A673 (cell line): ENCODE data around the gene OTX1. TPM values are rescaled to one million over a fixed set of nuclear protein-coding genes. Genes with fewer than 3 reads are reported as not detected.

ENCODE experiments used
- BruUV-seq: library from RNA; stranded (reverse); fragments of 400-500 nt; replicated peaks from 2 replicates; lab custom pipeline; 2021; lab: Mats Ljungman, UMichigan
- CTCF ChIA-PET: fragments of 300-600 bp; sonication (Branson Sonifier 250); formaldehyde crosslinking; loops from one replicate; lab custom pipeline; 2022; ENCODE audit warnings: antibody characterized with exemption; lab: Charles Lee
- POLR2A ChIA-PET: fragments of 300-600 bp; sonication (Branson Sonifier 250); formaldehyde crosslinking; loops from one replicate; lab custom pipeline; 2022; ENCODE audit warnings: antibody characterized with exemption; ENCODE audit not compliant: low non-redundant PET; lab: Charles Lee
- DNase-seq: peaks from one replicate; pipeline ENCODE4 v3.0.0-alpha.2; 2015; ENCODE audit warnings: low spot score
- H3K27ac ChIP-seq: fragments of 200-600 bp; sonication (generic); 2 replicates; pipeline ENCODE4 v1.5.1; 2016; ENCODE audit warnings: mixed run types, low read depth, mild to moderate bottlenecking, mixed read lengths, antibody characterized with exemption, low read length; ENCODE audit not compliant: poor library complexity, severe bottlenecking
- H3K27me3 ChIP-seq: fragments of 200-600 bp; sonication (generic); replicated peaks from 2 replicates; pipeline ENCODE4 v1.6.1; 2017; ENCODE audit warnings: mixed run types, low read depth, mild to moderate bottlenecking, mixed read lengths, antibody characterized with exemption, low read length; ENCODE audit not compliant: insufficient read depth, poor library complexity
- H3K36me3 ChIP-seq: fragments of 200-600 bp; sonication (generic); 2 replicates; pipeline ENCODE4 v1.6.1; 2016; ENCODE audit warnings: mixed run types, mild to moderate bottlenecking, mixed read lengths, antibody characterized with exemption, low read length; ENCODE audit not compliant: insufficient read depth, poor library complexity, severe bottlenecking
- H3K4me1 ChIP-seq: fragments of 200-600 bp; sonication (generic); 2 replicates; pipeline ENCODE4 v1.6.1; 2017; ENCODE audit warnings: mixed run types, mild to moderate bottlenecking, mixed read lengths, antibody characterized with exemption, low read length; ENCODE audit not compliant: insufficient read depth, poor library complexity, severe bottlenecking
- H3K4me3 ChIP-seq: fragments of 200-600 bp; sonication (generic); 2 replicates; pipeline ENCODE4 v1.5.1; 2016; ENCODE audit warnings: low read depth, mixed run types, mild to moderate bottlenecking, mixed read lengths, low read length; ENCODE audit not compliant: poor library complexity, severe bottlenecking
- H3K9me3 ChIP-seq: fragments of 200-600 bp; sonication (generic); 2 replicates; pipeline ENCODE4 v1.6.1; 2016; ENCODE audit warnings: mixed run types, low read depth, mild to moderate bottlenecking, mixed read lengths, antibody characterized with exemption, low read length; ENCODE audit not compliant: poor library complexity, severe bottlenecking
- EZH2 ChIP-seq: fragments of 200-600 bp; sonication (generic); IDR thresholded peaks from 2 replicates; pipeline ENCODE4 v1.6.1; 2017; ENCODE audit warnings: borderline replicate concordance, low read depth, mild to moderate bottlenecking, mixed read lengths, antibody characterized with exemption, low read length; ENCODE audit not compliant: poor library complexity, severe bottlenecking
- intact Hi-C: fragments of 100-400 bp; cut with micrococcal nuclease; formaldehyde crosslinking; loops from one replicate; pipeline ENCODE4 v1.10.0; 2022; ENCODE audit not compliant: unreplicated experiment
- total RNA-seq: library from RNA; stranded (reverse); gene quantifications from 2 replicates; pipeline ENCODE4 v1.2.3, GENCODE V29; 2021
- TF ChIP-seq, protein P1 (sequence below): fragments of 300-800, 200-600 bp; sonication (generic); conservative IDR thresholded peaks from 2 replicates; pipeline ENCODE4 v1.5.1; 2017; ENCODE audit warnings: low read depth, mild to moderate bottlenecking, antibody characterized with exemption, low read length, moderate library complexity, mixed read lengths

The OTX1 gene
- total RNA-seq, 1 experiment from 2014 or later: 1.1 TPM

DNA sequence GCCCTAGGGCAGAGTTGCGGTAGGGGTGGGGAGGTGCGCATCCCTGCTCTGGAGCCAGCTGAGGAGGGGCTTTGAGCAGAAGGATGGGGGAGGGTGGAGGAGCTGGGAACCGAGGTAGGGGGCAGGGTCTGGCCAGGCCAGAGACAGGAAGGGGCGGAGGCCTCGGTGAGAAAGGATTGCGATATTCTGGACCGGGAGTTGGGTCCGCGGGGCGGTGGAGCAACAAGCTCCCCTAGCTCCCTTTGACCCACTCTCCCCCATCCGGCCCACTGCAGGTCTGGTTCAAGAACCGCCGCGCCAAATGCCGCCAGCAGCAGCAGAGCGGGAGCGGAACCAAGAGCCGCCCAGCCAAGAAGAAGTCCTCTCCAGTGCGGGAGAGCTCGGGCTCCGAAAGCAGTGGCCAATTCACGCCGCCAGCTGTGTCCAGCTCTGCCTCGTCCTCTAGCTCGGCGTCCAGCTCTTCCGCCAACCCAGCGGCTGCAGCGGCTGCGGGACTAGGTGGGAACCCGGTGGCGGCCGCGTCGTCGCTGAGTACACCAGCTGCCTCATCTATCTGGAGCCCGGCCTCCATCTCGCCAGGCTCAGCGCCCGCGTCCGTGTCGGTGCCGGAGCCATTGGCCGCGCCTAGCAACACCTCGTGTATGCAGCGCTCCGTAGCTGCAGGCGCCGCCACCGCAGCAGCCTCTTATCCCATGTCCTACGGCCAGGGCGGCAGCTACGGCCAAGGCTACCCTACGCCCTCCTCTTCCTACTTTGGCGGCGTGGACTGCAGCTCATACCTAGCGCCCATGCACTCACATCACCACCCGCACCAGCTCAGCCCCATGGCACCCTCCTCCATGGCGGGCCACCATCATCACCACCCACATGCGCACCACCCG lies 4.8 kb downstream of the OTX1 start:
- peaks cover 29% of the 10 kb centered on the region for H3K27me3 ChIP-seq
- no peak for DNase-seq
- H3K9me3 ChIP-seq: no peaks in the 10 kb centered on the region
- H3K4me1 ChIP-seq: peaks cover 4% of the 10 kb centered on the region
- ChIA-PET POLR2A (no interaction called here), CTCF (interaction anchor here (1.0 kb wide), 1 partner anchor 23 kb away, joined by 3 read pairs; no protein-coding TSS in a partner anchor)
- no peak for TF ChIP-seq EZH2
- TF ChIP-seq, protein P1, sequence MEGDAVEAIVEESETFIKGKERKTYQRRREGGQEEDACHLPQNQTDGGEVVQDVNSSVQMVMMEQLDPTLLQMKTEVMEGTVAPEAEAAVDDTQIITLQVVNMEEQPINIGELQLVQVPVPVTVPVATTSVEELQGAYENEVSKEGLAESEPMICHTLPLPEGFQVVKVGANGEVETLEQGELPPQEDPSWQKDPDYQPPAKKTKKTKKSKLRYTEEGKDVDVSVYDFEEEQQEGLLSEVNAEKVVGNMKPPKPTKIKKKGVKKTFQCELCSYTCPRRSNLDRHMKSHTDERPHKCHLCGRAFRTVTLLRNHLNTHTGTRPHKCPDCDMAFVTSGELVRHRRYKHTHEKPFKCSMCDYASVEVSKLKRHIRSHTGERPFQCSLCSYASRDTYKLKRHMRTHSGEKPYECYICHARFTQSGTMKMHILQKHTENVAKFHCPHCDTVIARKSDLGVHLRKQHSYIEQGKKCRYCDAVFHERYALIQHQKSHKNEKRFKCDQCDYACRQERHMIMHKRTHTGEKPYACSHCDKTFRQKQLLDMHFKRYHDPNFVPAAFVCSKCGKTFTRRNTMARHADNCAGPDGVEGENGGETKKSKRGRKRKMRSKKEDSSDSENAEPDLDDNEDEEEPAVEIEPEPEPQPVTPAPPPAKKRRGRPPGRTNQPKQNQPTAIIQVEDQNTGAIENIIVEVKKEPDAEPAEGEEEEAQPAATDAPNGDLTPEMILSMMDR: no peak
- BruUV-seq: no TSS peak
- no peak overlapping the region for H3K27ac ChIP-seq
- no peaks in the 10 kb centered on the region for H3K36me3 ChIP-seq
- H3K4me3 ChIP-seq: no peak overlapping the region
- intact Hi-C loops: no loop called here

DNA sequence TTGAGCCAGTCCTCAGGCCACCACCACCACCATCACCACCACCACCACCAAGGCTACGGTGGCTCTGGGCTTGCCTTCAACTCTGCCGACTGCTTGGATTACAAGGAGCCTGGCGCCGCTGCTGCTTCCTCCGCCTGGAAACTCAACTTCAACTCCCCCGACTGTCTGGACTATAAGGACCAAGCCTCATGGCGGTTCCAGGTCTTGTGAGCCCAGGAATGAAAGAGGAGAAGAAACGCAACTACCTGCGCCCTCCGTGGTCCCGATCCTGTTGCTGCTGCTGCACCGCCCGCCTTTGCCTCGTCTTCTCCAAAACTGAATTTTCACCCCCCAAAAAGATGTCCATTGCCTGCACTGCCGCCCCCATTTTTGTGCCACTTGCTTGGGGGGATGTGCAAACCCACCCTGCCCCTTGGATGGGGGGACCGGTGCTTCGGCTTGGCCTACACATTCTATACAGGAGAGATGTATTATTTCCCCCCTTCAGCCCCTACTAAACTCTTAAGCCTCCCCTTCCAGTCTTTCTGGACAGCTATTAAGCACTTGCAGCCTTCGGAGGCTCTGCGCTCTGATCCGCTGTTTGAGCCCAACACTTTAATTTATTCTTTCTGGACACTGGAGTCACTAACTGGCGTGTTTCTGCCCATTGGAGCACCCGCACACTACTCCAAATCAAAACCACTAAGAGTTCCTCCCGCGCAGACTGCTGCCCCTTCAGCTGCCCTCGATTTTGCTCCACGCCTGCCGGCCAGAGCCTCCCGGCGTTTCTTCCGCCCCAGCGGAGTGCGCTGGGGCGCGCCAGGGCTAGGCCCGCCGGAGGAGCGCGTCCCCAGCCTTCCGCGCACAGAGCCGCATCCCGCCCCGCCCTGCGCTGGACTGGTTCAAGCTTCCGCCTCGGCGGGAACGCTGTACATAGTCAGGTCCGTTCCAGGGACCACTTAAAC lies 5.7 kb downstream of the OTX1 start:
- ChIA-PET POLR2A (no interaction called here), CTCF (interaction anchor here (1.0 kb wide), 1 partner anchor 22 kb away, joined by 3 read pairs; no protein-coding TSS in a partner anchor)
- TF ChIP-seq EZH2: no peak
- TF ChIP-seq, protein P1: no peak
- no TSS peak for BruUV-seq
- no peak overlapping the region for H3K27ac ChIP-seq
- no peak for DNase-seq
- intact Hi-C loops: no loop called here
- no peaks in the 10 kb centered on the region for H3K36me3 ChIP-seq
- no peak overlapping the region for H3K4me3 ChIP-seq
- H3K27me3 ChIP-seq: peaks cover 38% of the 10 kb centered on the region
- no peaks in the 10 kb centered on the region for H3K9me3 ChIP-seq
- peaks cover 4% of the 10 kb centered on the region for H3K4me1 ChIP-seq

DNA sequence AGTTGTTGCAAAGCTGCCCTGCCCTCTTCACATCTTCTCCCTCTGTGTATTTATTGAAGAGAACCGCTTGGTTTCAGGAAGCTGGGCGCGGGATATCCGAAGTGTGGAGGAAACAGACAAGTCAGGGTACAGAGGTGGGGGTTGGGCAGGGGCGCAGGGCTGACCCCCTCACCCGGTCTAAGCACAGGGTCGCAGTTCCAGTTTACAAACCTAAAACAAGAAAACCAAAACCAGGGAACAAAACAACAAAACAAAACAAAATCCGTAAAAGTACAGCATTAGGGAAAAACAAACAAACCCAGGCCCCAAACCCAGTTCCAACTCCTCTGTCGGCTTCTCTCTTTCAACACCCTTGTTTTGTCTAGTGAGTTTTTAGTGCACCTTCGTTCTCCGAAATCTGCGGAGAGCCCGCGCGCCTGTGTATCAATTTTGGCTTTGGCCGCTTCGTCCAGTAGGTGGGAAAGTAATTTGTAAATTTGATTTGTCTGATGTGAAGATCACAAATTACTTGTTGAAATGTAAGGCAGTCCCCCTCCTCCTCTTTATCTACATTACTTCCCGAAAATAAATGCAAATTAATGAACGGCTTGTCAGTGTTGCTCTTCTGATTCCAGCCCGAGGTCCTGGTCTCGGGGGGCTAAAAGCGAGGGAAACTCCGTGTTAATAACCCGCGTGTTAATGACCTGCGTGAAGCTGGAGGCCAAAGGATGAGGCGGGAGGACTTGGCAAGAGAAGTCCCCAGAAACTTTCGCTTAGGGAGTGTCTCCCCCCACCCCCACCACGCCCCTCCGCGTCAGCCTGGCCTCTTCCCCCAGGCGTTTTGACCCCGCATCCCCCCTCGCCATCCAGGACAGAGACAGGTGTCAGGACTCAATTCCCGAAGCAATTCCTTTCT lies 6.9 kb downstream of the OTX1 start:
- Histone ChIP-seq H3K36me3 (no peaks in the 10 kb centered on the region), H3K4me3 (no peak overlapping the region), H3K9me3 (no peaks in the 10 kb centered on the region), H3K27ac (no peak overlapping the region), H3K4me1 (peaks cover 4% of the 10 kb centered on the region), H3K27me3 (peaks cover 49% of the 10 kb centered on the region)
- intact Hi-C loops: no loop called here
- no TSS peak for BruUV-seq
- ChIA-PET CTCF (no interaction called here), POLR2A (no interaction called here)
- TF ChIP-seq, protein P1: no peak
- no peak for TF ChIP-seq EZH2
- no peak for DNase-seq
